Measurements from ENCODE around the gene GNAI3. TPM values are rescaled to one million over a fixed set of nuclear protein-coding genes. Genes with fewer than 3 reads are reported as not detected.
A peak's percentile ranks its signal among the peaks of the same experiment; 100 is the strongest.

GNAI3 gene
- total and polyA plus RNA-seq, 2 donors (not counting 1 experiment from before 2014, with no cell fraction given), result 11.4 to 14.4 TPM

DNA sequence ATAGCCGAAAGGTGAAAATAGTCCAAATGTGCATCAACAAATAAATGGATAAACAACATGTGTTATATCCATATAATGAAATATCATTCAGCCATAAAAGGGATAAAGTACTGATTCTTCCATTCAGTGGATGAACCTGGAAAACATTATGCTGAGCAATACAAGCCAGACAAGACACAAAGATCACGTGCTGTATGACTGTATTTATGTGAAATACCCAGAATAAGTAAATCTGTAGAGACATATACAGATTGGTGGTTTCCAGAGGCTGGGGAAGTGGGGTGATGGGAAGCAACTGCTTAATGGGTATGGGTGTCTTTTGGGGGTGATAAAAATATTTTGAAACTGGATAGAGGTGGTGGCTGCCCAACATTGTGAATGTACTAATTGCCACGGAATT, 94.2 kb downstream of the GNAI3 start:
- Histone ChIP-seq H3K4me2 (ENCODE audit: extremely low read depth, insufficient read depth, low read length) (no peak overlapping the region), H3K27ac (ENCODE audit: insufficient read depth, low read length) (no peak overlapping the region), H3K9me3 (ENCODE audit: control insufficient read depth, insufficient read depth, low read depth, low read length) (no peaks in the 10 kb centered on the region), H2AFZ (ENCODE audit: low read length) (no peak overlapping the region), H3K36me3 (ENCODE audit: control insufficient read depth, insufficient read depth, low read length) (no peaks in the 10 kb centered on the region), H3K9ac (ENCODE audit: insufficient read depth, low read length) (no peak overlapping the region), H3K27me3 (ENCODE audit: control insufficient read depth, insufficient read depth, low read length) (no peaks in the 10 kb centered on the region), H4K20me1 (ENCODE audit: control insufficient read depth, extremely low read depth, insufficient read depth, low read length) (no peaks in the 10 kb centered on the region), H3K4me1 (ENCODE audit: control insufficient read depth, extremely low read depth, insufficient read depth, low read length) (no peaks in the 10 kb centered on the region), H3K4me3 (replicated peaks in 1 of 4; ENCODE audit: control extremely low read depth in 1 of 4, insufficient read depth in 1 of 4, low read depth in 3 of 4, low read length in 4 of 4) (no peak overlapping the region), H3K79me2 (ENCODE audit: control insufficient read depth, insufficient read depth, low read length) (no peaks in the 10 kb centered on the region)
- TF ChIP-seq, protein P1, sequence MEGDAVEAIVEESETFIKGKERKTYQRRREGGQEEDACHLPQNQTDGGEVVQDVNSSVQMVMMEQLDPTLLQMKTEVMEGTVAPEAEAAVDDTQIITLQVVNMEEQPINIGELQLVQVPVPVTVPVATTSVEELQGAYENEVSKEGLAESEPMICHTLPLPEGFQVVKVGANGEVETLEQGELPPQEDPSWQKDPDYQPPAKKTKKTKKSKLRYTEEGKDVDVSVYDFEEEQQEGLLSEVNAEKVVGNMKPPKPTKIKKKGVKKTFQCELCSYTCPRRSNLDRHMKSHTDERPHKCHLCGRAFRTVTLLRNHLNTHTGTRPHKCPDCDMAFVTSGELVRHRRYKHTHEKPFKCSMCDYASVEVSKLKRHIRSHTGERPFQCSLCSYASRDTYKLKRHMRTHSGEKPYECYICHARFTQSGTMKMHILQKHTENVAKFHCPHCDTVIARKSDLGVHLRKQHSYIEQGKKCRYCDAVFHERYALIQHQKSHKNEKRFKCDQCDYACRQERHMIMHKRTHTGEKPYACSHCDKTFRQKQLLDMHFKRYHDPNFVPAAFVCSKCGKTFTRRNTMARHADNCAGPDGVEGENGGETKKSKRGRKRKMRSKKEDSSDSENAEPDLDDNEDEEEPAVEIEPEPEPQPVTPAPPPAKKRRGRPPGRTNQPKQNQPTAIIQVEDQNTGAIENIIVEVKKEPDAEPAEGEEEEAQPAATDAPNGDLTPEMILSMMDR (conservative IDR thresholded peaks at IDR 0.05 in 1 of 2, IDR thresholded peaks at IDR 0.05 in 1 of 2; ENCODE audit: low read depth in 1 of 2, low read length in 2 of 2), result no peak
- TF ChIP-seq EZH2 (IDR thresholded peaks at IDR 0.05; ENCODE audit: low read length, missing control alignments), result no peak
- no peak for DNase-seq (ENCODE audit: low read depth in 2 of 2)

DNA sequence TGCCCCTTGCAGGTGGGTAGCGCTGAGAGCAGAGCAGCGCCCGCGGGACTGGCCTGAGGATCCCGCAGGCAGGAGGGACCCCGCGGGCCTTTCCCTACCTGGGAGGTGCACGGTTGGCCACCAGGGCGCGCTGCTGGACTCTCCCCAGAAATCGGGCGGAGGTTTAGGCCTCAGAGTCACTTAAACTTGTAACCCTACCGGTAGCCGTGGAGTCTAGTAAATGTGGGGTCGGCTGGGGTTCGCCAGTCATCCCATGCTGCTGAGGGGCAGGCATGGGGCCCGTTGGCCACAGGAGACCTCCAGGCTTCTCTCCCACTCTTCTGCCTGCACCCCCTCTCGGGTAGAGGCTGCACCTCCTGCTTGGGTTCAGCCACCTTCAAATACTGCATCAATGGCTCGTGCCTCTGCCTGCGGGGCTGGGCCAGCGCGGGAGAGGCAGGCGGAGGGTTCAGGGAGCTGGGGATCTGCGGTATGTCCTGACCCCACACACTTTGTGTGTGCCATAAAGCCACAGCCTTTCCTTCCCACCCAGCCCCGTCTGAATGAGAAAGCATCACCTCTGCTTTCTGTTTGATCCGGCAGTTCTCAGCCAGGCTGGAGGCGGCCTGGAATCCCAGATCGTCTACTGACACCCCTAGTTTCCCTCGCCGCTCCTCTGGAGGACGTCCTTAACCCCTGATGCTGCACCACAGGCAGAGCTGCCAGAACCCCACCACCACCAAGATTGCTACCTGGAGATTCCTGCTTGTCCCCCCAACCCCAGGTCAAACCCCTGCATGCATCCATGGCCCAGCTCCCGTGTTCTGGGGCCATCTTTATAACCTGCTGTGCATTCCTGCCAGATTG, 95.2 kb downstream of the GNAI3 start:
- no peak overlapping the region for H3K9ac ChIP-seq (ENCODE audit: insufficient read depth, low read length)
- H3K27ac ChIP-seq (ENCODE audit: insufficient read depth, low read length), result no peak overlapping the region
- H4K20me1 ChIP-seq (ENCODE audit: control insufficient read depth, extremely low read depth, insufficient read depth, low read length), result no peaks in the 10 kb centered on the region
- no peaks in the 10 kb centered on the region for H3K79me2 ChIP-seq (ENCODE audit: control insufficient read depth, insufficient read depth, low read length)
- H3K4me2 ChIP-seq (ENCODE audit: extremely low read depth, insufficient read depth, low read length), result no peak overlapping the region
- no peaks in the 10 kb centered on the region for H3K27me3 ChIP-seq (ENCODE audit: control insufficient read depth, insufficient read depth, low read length)
- TF ChIP-seq EZH2 (IDR thresholded peaks at IDR 0.05; ENCODE audit: low read length, missing control alignments), result no peak
- TF ChIP-seq, protein P1 (conservative IDR thresholded peaks at IDR 0.05 in 1 of 2, IDR thresholded peaks at IDR 0.05 in 1 of 2; ENCODE audit: low read depth in 1 of 2, low read length in 2 of 2), result peak; percentile 74 to 85
- H3K36me3 ChIP-seq (ENCODE audit: control insufficient read depth, insufficient read depth, low read length), result no peaks in the 10 kb centered on the region
- H2AFZ ChIP-seq (ENCODE audit: low read length), result peak overlapping the region; percentile 59
- H3K4me3 ChIP-seq (replicated peaks in 1 of 4; ENCODE audit: control extremely low read depth in 1 of 4, insufficient read depth in 1 of 4, low read depth in 3 of 4, low read length in 4 of 4), result no peak overlapping the region
- DNase-seq (ENCODE audit: low read depth in 2 of 2), result peak; percentile 62 to 74
- H3K4me1 ChIP-seq (ENCODE audit: control insufficient read depth, extremely low read depth, insufficient read depth, low read length), result no peaks in the 10 kb centered on the region
- no peaks in the 10 kb centered on the region for H3K9me3 ChIP-seq (ENCODE audit: control insufficient read depth, insufficient read depth, low read depth, low read length)

DNA sequence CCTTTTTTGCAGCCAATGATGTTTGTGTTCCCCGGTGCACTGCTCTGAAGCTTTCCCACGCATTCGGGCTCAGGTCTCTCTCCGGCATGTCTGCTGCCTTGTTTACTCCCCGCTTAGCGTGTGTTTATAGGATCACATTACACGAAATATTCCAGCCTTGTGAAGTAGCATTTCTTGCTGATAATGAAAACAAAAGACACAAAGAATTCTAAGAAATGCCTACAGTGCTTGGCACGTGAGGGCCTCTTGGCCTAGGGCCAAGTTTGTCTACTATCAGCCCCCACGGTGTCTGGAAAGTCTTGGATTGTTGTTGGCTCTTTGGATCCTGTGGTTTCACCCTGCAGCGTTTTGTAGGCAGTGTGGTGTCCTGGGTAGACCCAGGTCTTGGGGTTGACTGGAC, 96.3 kb downstream of the GNAI3 start:
- no peak overlapping the region for H3K9ac ChIP-seq (ENCODE audit: insufficient read depth, low read length)
- H4K20me1 ChIP-seq (ENCODE audit: control insufficient read depth, extremely low read depth, insufficient read depth, low read length), result no peaks in the 10 kb centered on the region
- H3K4me3 ChIP-seq (replicated peaks in 1 of 4; ENCODE audit: control extremely low read depth in 1 of 4, insufficient read depth in 1 of 4, low read depth in 3 of 4, low read length in 4 of 4), result no peak overlapping the region
- DNase-seq (ENCODE audit: low read depth in 2 of 2), result peak in 1 of 2 donors; percentile 55
- no peak overlapping the region for H3K4me2 ChIP-seq (ENCODE audit: extremely low read depth, insufficient read depth, low read length)
- no peaks in the 10 kb centered on the region for H3K9me3 ChIP-seq (ENCODE audit: control insufficient read depth, insufficient read depth, low read depth, low read length)
- no peak overlapping the region for H3K27ac ChIP-seq (ENCODE audit: insufficient read depth, low read length)
- no peaks in the 10 kb centered on the region for H3K27me3 ChIP-seq (ENCODE audit: control insufficient read depth, insufficient read depth, low read length)
- H3K79me2 ChIP-seq (ENCODE audit: control insufficient read depth, insufficient read depth, low read length), result no peaks in the 10 kb centered on the region
- no peak overlapping the region for H2AFZ ChIP-seq (ENCODE audit: low read length)
- TF ChIP-seq EZH2 (IDR thresholded peaks at IDR 0.05; ENCODE audit: low read length, missing control alignments), result no peak
- TF ChIP-seq, protein P1 (conservative IDR thresholded peaks at IDR 0.05 in 1 of 2, IDR thresholded peaks at IDR 0.05 in 1 of 2; ENCODE audit: low read depth in 1 of 2, low read length in 2 of 2), result no peak
- H3K36me3 ChIP-seq (ENCODE audit: control insufficient read depth, insufficient read depth, low read length), result no peaks in the 10 kb centered on the region
- no peaks in the 10 kb centered on the region for H3K4me1 ChIP-seq (ENCODE audit: control insufficient read depth, extremely low read depth, insufficient read depth, low read length)
